H1 (cell line): Measurements from ENCODE around the gene KCNAB2. TPM values are rescaled to one million over a fixed set of nuclear protein-coding genes. Genes with fewer than 3 reads are reported as not detected.

Experiments
- CTCF ChIA-PET: fragments of 300-600 bp; sonication (Branson Sonifier 250); formaldehyde crosslinking; loops from one replicate; lab custom pipeline; 2021; ENCODE audit not compliant: partially characterized antibody; lab: Charles Lee
- POLR2A ChIA-PET: fragments of 300-600 bp; sonication (Branson Sonifier 250); formaldehyde crosslinking; loops from one replicate; lab custom pipeline; 2021; ENCODE audit warnings: inconsistent platforms; ENCODE audit not compliant: partially characterized antibody; lab: Charles Lee
- DNase-seq, 2 experiments: peaks; one replicate each; pipeline versions ENCODE4 v3.0.0 to v3.0.0-alpha.2; 2010 to 2022; ENCODE audit warnings: low spot score in 2 of 2, low read depth in 1 of 2, mixed read lengths in 1 of 2
- FAIRE-seq: peaks from 2 replicates; lab custom pipeline; 2011; peaks lifted over from hg19 to GRCh38; lab: Jason Lieb, UNC
- H2AFZ ChIP-seq: 2 replicates; pipeline ENCODE4 v1.8.1; 2012; ENCODE audit warnings: low read length, inconsistent platforms
- H2AK5ac ChIP-seq: 2 replicates; pipeline ENCODE4 v1.6.1; 2013; ENCODE audit warnings: low read depth, low read length
- H2BK120ac ChIP-seq: replicated peaks from 2 replicates; pipeline ENCODE3; 2013; ENCODE audit warnings: low read depth, low read length, inconsistent platforms
- H2BK12ac ChIP-seq: 2 replicates; pipeline ENCODE4 v1.6.1; 2013; ENCODE audit warnings: low read depth, low read length
- H2BK15ac ChIP-seq: 2 replicates; pipeline ENCODE4 v1.6.1; 2013; ENCODE audit warnings: low read length
- H2BK20ac ChIP-seq: 2 replicates; pipeline ENCODE4 v1.6.1; 2013; ENCODE audit warnings: low read length
- H2BK5ac ChIP-seq: 2 replicates; pipeline ENCODE4 v1.6.1; 2013; ENCODE audit warnings: low read depth, low read length
- H3K14ac ChIP-seq: 2 replicates; pipeline ENCODE4 v1.6.1; 2013; ENCODE audit warnings: inconsistent platforms; ENCODE audit not compliant: insufficient read length
- H3K18ac ChIP-seq: 2 replicates; pipeline ENCODE4 v1.6.1; 2013; ENCODE audit warnings: low read length; ENCODE audit errors: extremely low read depth
- H3K23ac ChIP-seq: 2 replicates; pipeline ENCODE4 v1.6.1; 2013; ENCODE audit warnings: inconsistent platforms; ENCODE audit not compliant: insufficient read length
- H3K23me2 ChIP-seq: 2 replicates; pipeline ENCODE4 v1.6.1; 2013; ENCODE audit warnings: low read depth, low read length
- H3K27ac ChIP-seq: 2 replicates; pipeline ENCODE4 v1.6.1; 2011; ENCODE audit warnings: low read depth, low read length, inconsistent platforms
- H3K27me3 ChIP-seq, 4 experiments: replicated peaks in 1 of 4; 1 replicate in 1 of 4; 2 replicates in 3 of 4; pipeline versions ENCODE4 v1.6.1 to v1.8.1; 2011 to 2013; ENCODE audit warnings: low read length in 3 of 4, mild to moderate bottlenecking in 3 of 4, inconsistent platforms in 2 of 4, mixed read lengths in 2 of 4, moderate library complexity in 1 of 4; ENCODE audit not compliant: control insufficient read depth in 3 of 4, insufficient read depth in 3 of 4; ENCODE audit errors: extremely low read depth in 1 of 4
- H3K36me3 ChIP-seq, 4 experiments: 2 replicates each; pipeline versions ENCODE4 v1.6.1 to v1.8.1; 2011 to 2013; ENCODE audit warnings: mild to moderate bottlenecking in 4 of 4, low read length in 3 of 4, moderate library complexity in 2 of 4, control low read depth in 1 of 4, inconsistent platforms in 1 of 4; ENCODE audit not compliant: insufficient read depth in 4 of 4, control insufficient read depth in 2 of 4
- H3K4ac ChIP-seq: replicated peaks from 2 replicates; pipeline ENCODE3; 2013; ENCODE audit warnings: low read length, low read depth, mixed read lengths, inconsistent platforms; ENCODE audit not compliant: insufficient read length
- H3K4me1 ChIP-seq, 4 experiments: replicated peaks in 1 of 4; 1 replicate in 1 of 4; 2 replicates in 3 of 4; pipeline versions ENCODE4 v1.6.1 to v1.8.1; 2011 to 2013; ENCODE audit warnings: low read length in 3 of 4, inconsistent platforms in 2 of 4, mixed read lengths in 1 of 4; ENCODE audit not compliant: insufficient read depth in 4 of 4, control insufficient read depth in 3 of 4
- H3K4me2 ChIP-seq, 2 experiments: 2 replicates each; pipeline versions ENCODE4 v1.6.1 to v1.8.1; 2011 to 2013; ENCODE audit warnings: low read depth in 2 of 2, low read length in 2 of 2, control low read depth in 1 of 2, inconsistent platforms in 1 of 2, mild to moderate bottlenecking in 1 of 2; ENCODE audit not compliant: insufficient read depth in 1 of 2
- H3K4me3 ChIP-seq, 4 experiments: fragments of 200-600, 300-600 bp in 1 of 4; sonication (generic), shearing (Covaris generic), sonication (Bioruptor Twin) in 1 of 4; 2 replicates each; pipeline versions ENCODE4 v1.5.1 to v1.8.1; 2011 to 2016; ENCODE audit warnings: low read length in 4 of 4, low read depth in 3 of 4, control low read depth in 2 of 4, inconsistent platforms in 2 of 4, mild to moderate bottlenecking in 2 of 4, mixed read lengths in 1 of 4, moderate library complexity in 1 of 4; ENCODE audit not compliant: insufficient read depth in 2 of 4; ENCODE audit errors: extremely low read depth in 1 of 4
- H3K56ac ChIP-seq: replicated peaks from 2 replicates; pipeline ENCODE3; 2013; ENCODE audit warnings: low read depth, mild to moderate bottlenecking, mixed read lengths, low read length, inconsistent platforms; ENCODE audit not compliant: insufficient read length
- H3K79me1 ChIP-seq: 2 replicates; pipeline ENCODE4 v1.6.1; 2013; ENCODE audit warnings: low read depth, low read length, control low read depth
- H3K79me2 ChIP-seq, 2 experiments: 2 replicates each; pipeline versions ENCODE4 v1.6.1 to v1.8.1; 2012 to 2013; ENCODE audit warnings: low read length in 2 of 2, mild to moderate bottlenecking in 2 of 2, inconsistent platforms in 1 of 2; ENCODE audit not compliant: insufficient read depth in 2 of 2, control insufficient read depth in 1 of 2
- H3K9ac ChIP-seq, 4 experiments: replicated peaks in 1 of 4; 1 replicate in 1 of 4; 2 replicates in 3 of 4; pipeline versions ENCODE4 v1.6.1 to v1.8.1; 2011 to 2013; ENCODE audit warnings: low read depth in 3 of 4, low read length in 3 of 4, control low read depth in 2 of 4, mild to moderate bottlenecking in 2 of 4, moderate library complexity in 2 of 4, inconsistent platforms in 1 of 4; ENCODE audit errors: extremely low read depth in 1 of 4
- H3K9me3 ChIP-seq, 2 experiments: 2 replicates each; pipeline versions ENCODE4 v1.6.1 to v1.8.1; 2012 to 2013; ENCODE audit warnings: mild to moderate bottlenecking in 2 of 2, moderate library complexity in 2 of 2, control low read depth in 1 of 2, inconsistent platforms in 1 of 2, low read depth in 1 of 2, low read length in 1 of 2, mixed read lengths in 1 of 2; ENCODE audit not compliant: insufficient read depth in 2 of 2
- H4K20me1 ChIP-seq, 2 experiments: replicated peaks in 1 of 2; 2 replicates each; pipeline versions ENCODE3 to v1.8.1; 2011 to 2013; ENCODE audit warnings: inconsistent platforms in 2 of 2, low read length in 2 of 2, mild to moderate bottlenecking in 1 of 2; ENCODE audit not compliant: insufficient read depth in 2 of 2, control insufficient read depth in 1 of 2
- H4K5ac ChIP-seq: 2 replicates; pipeline ENCODE4 v1.6.1; 2013; ENCODE audit warnings: low read length, low read depth, mixed read lengths, inconsistent platforms; ENCODE audit not compliant: insufficient read length
- H4K8ac ChIP-seq: 2 replicates; pipeline ENCODE4 v1.8.0; 2013; ENCODE audit warnings: mild to moderate bottlenecking, moderate library complexity, low read length, inconsistent platforms; ENCODE audit not compliant: insufficient read depth; ENCODE audit errors: extremely low read depth
- H4K91ac ChIP-seq: replicated peaks from 2 replicates; pipeline ENCODE3; 2013; ENCODE audit warnings: low read length, mixed read lengths, inconsistent platforms; ENCODE audit not compliant: insufficient read length
- ATF3 ChIP-seq: IDR thresholded peaks from 2 replicates; pipeline ENCODE4 v1.6.1; 2011; ENCODE audit warnings: low read depth, mild to moderate bottlenecking, low read length; ENCODE audit not compliant: insufficient read depth
- CBX5 ChIP-seq: fragments of 300-800, 300-1000 bp; sonication (generic); IDR thresholded peaks from 2 replicates; pipeline ENCODE4 v1.7.1; 2016; ENCODE audit warnings: antibody characterized with exemption, low read length, low read depth
- CBX8 ChIP-seq: fragments of 300-800, 300-1000 bp; sonication (generic); IDR thresholded peaks from 2 replicates; pipeline ENCODE4 v1.7.1; 2016; ENCODE audit warnings: low read depth, low read length, borderline replicate concordance
- GABPA ChIP-seq: IDR thresholded peaks from 2 replicates; pipeline ENCODE4 v1.6.1; 2011; ENCODE audit warnings: mild to moderate bottlenecking, low read length, moderate library complexity, borderline replicate concordance; ENCODE audit not compliant: insufficient read depth
- JUND ChIP-seq: IDR thresholded peaks from 2 replicates; pipeline ENCODE4 v1.6.1; 2011; ENCODE audit warnings: mild to moderate bottlenecking, improper control_type of control experiment, low read length
- PHF8 ChIP-seq: fragments of 200-600 bp; sonication (generic); conservative IDR thresholded peaks from 2 replicates; pipeline ENCODE4 v1.7.1; 2012; ENCODE audit warnings: low read depth, mild to moderate bottlenecking, inconsistent platforms, low read length, moderate library complexity
- RAD21 ChIP-seq, 2 experiments: IDR thresholded peaks in 1 of 2; conservative IDR thresholded peaks in 1 of 2; 2 replicates each; pipeline ENCODE4 v1.6.1; 2011; ENCODE audit warnings: low read depth in 2 of 2, low read length in 2 of 2, improper control_type of control experiment in 1 of 2, inconsistent platforms in 1 of 2, mild to moderate bottlenecking in 1 of 2, moderate library complexity in 1 of 2
- RNF2 ChIP-seq: fragments of 200-900, 300-1000 bp; sonication (generic); IDR thresholded peaks from 2 replicates; pipeline ENCODE4 v1.7.1; 2016; ENCODE audit warnings: borderline replicate concordance, low read depth, mild to moderate bottlenecking, antibody characterized with exemption, low read length; ENCODE audit not compliant: poor library complexity, severe bottlenecking; ENCODE audit errors: missing control alignments
- RXRA ChIP-seq: IDR thresholded peaks from 2 replicates; pipeline ENCODE4 v1.6.1; 2011; ENCODE audit warnings: low read depth, mild to moderate bottlenecking, low read length, moderate library complexity; ENCODE audit not compliant: insufficient read depth
- SIX5 ChIP-seq: IDR thresholded peaks from 2 replicates; pipeline ENCODE4 v1.6.1; 2011; ENCODE audit warnings: mild to moderate bottlenecking, low read depth, low read length
- YY1 ChIP-seq: IDR thresholded peaks from 2 replicates; pipeline ENCODE4 v1.6.1; 2011; ENCODE audit warnings: low read depth, mild to moderate bottlenecking, low read length
- WGBS, 2 experiments: shearing (Covaris generic) in 1 of 2; methylation state at CpG; one replicate each; pipeline versions ENCODE4 v1.1.6 to v1.1.7; 2013 to 2015; ENCODE audit warnings: low lambda C conversion rate in 2 of 2, mixed read lengths in 2 of 2, inconsistent platforms in 1 of 2, low coverage in 1 of 2, missing lambda C conversion rate in 1 of 2; ENCODE audit not compliant: insufficient replicate concordance in 2 of 2, insufficient coverage in 1 of 2, insufficient read length in 1 of 2; ENCODE audit errors: extremely low coverage in 1 of 2, missing lambda C conversion rate in 1 of 2; 5-methylcytosine and 5-hydroxymethylcytosine counted together
- polyA plus RNA-seq, 7 experiments: library from polyadenylated mRNA; depleted of rRNA in 3 of 7; stranded (reverse) in 5 of 7; unstranded in 2 of 7; fragments of >200 nt in 5 of 7; fragments of 200-250 nt in 2 of 7; gene quantifications; 1 replicate in 5 of 7; 2 replicates in 1 of 7; 4 replicates in 1 of 7; pipeline versions ENCODE4 v1.2.1 to v1.2.3, GENCODE V29; 2011 to 2013; ENCODE audit warnings: missing spikeins in 2 of 7, mixed read lengths in 2 of 7
- total RNA-seq: library from RNA; stranded (reverse); fragmentation: NEBNext Ultra II Directional; extraction: Animal tissue kit (Norgen Biotek cat#: 25700); gene quantifications from 2 replicates; pipeline ENCODE4 v1.2.1, GENCODE V29; 2021

The KCNAB2 gene
- total and polyA plus RNA-seq, 2 of the 8 experiments (the other 6 are each of a cell fraction or from before 2014, with no cell fraction given), result 4.5 to 7.0 TPM

GRCh38 chr1:6086762-6087376 is 41.2 kb downstream of the KCNAB2 start:
- no peak overlapping the region for H4K5ac ChIP-seq
- H3K4me1 ChIP-seq, result peaks cover 0 to 3% (median under 1%) of the 10 kb centered on the region in 4 experiments; a peak in 3 of 7 replicates
- H2BK20ac ChIP-seq, result no peak overlapping the region
- no peak overlapping the region for H2BK12ac ChIP-seq
- DNase-seq, result no peak
- H2AK5ac ChIP-seq, result no peak overlapping the region
- H3K27ac ChIP-seq, result no peak overlapping the region
- ChIA-PET CTCF (interaction anchor here (0.9 to 1.8 kb wide), 7 partner anchors 9 to 79 kb away, joined by 3 to 10 read pairs (median 4); no protein-coding TSS in a partner anchor), POLR2A (interaction anchor here (1.3 kb wide), 1 partner anchor 105 kb away, joined by 3 read pairs; no protein-coding TSS in a partner anchor)
- no peak overlapping the region for H3K9ac ChIP-seq
- H3K4ac ChIP-seq, result no peak overlapping the region
- H3K36me3 ChIP-seq, result no peaks in the 10 kb centered on the region
- H2BK120ac ChIP-seq, result no peak overlapping the region
- no peak overlapping the region for H3K23ac ChIP-seq
- H4K20me1 ChIP-seq, result peaks cover 0 to 1% of the 10 kb centered on the region in 2 experiments
- 90% methylated on average over 9 of the region's 15 CpGs; no CpG with 5 or more reads in 1 of the 2 experiments for WGBS, 2 experiments
- no peak for FAIRE-seq
- no peaks in the 10 kb centered on the region for H3K9me3 ChIP-seq
- H2BK15ac ChIP-seq, result no peak overlapping the region
- H3K4me2 ChIP-seq, result no peak overlapping the region
- no peak overlapping the region for H3K14ac ChIP-seq
- no peak overlapping the region for H3K56ac ChIP-seq
- H3K79me1 ChIP-seq, result no peaks in the 10 kb centered on the region
- H4K91ac ChIP-seq, result no peak overlapping the region
- H2BK5ac ChIP-seq, result no peak overlapping the region
- no peak overlapping the region for H4K8ac ChIP-seq
- H3K27me3 ChIP-seq, result no peaks in the 10 kb centered on the region
- no peaks in the 10 kb centered on the region for H3K23me2 ChIP-seq
- no peaks in the 10 kb centered on the region for H3K79me2 ChIP-seq
- H3K18ac ChIP-seq, result no peak overlapping the region
- no peak overlapping the region for H3K4me3 ChIP-seq
- no peak overlapping the region for H2AFZ ChIP-seq
- no peak for TF ChIP-seq RXRA
- no peak for TF ChIP-seq CBX5
- no peak for TF ChIP-seq YY1
- TF ChIP-seq CBX8, result no peak
- no peak for TF ChIP-seq GABPA
- no peak for TF ChIP-seq RAD21 (IDR thresholded peaks at IDR 0.05 in 1 of 2, conservative IDR thresholded peaks at IDR 0.05 in 1 of 2; ENCODE audit: low read depth in 2 of 2, low read length in 2 of 2)
- TF ChIP-seq ATF3, result no peak
- no peak for TF ChIP-seq JUND
- TF ChIP-seq SIX5, result no peak
- TF ChIP-seq PHF8, result no peak
- no peak for TF ChIP-seq RNF2
